ENCODE results near the gene PLCL1.
A peak's percentile ranks its signal among the peaks of the same experiment; 100 is the strongest.

Gene PLCL1

GRCh38 chr2:197888321-197888720, 83.9 kb downstream of the PLCL1 start:
- no peak for DNase-seq (ENCODE audit: low read depth)

GRCh38 chr2:197889041-197889440, 84.6 kb downstream of the PLCL1 start:
- peak; percentile 41 for DNase-seq (ENCODE audit: low read depth)

DNA sequence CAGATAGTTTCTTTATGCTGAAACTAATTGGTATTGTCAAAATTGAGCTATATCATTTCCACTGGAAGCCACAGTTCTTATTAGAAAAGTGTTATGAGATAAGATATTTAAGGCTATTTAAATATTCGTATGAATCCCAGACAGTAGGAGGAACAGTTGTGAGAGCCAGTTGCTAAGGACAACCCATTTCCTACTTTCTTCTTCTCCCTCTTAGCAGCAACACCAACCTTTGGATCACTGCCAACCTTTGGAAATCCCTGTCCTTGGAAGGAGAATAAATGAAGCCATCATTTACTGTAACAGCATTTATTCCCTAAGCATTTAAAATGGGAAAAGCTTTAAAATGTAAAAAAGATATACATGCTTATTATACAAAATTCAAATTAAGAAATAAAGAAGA, 85.8 kb downstream of the PLCL1 start:
- DNase-seq (ENCODE audit: low read depth): no peak

DNA sequence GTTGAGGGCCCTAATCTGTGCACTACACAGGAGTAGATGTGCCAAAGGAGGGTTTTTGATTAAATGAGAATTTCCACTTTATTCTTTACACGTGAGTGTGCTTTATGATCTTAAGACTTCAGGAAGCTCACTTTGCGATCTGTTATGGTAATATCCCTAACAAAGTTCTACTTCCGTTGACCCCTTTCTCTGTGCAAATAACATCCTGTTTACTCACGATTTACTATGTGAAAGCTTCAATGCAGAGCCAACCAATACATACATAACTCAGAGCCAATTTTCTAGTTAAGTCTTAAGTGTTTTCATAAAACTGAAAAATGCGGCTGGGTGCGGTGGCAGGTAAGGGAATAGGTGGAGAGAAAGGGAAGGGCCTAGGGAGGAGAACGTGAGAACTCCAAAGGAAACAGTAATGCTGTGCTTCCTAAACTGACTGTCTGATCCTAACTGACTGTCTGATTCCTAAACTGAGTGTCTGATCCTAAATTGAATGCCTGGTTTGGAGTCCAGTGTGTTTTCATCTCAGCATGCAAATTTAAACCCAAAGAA, 87.6 kb downstream of the PLCL1 start:
- no peak for DNase-seq (ENCODE audit: low read depth)

DNA sequence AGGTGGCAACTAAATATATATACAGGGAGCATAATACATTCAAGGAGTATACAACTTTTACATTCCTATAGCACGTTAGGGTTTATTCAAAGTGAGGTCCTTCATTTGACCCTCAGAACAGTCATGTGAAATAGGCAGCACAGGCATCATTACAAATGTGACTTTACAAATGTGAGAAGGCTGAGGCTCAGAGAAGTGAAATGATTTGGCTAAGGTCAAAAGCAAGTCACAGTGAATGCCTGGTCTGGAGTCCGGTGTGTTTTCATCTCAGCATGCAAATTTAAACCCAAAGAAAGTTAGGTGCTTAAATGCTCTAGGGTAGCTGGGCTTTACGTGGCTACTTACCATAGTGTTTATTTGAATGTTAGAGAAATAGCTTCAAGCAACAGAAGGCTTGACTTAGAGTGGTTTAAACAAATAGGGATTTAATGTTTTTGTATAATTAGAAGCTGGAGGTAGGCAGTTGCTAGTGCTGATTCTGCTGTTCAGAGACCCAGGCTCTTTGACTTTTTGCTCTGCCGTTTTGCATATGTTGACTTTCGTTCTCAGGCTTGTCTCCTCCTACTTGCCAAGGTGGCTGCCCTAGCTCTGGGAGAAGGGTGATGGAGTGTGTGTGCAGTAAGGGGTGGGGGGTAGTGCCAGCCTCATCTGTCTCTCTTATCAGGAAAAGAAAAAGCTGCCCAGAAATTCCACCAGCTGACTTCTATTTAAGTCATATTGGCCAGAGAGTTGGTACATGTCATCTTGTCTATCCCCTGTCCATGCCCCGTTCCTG, 89.2 kb downstream of the PLCL1 start:
- no peak for DNase-seq (ENCODE audit: low read depth)

GRCh38 chr2:197894751-197895274, 90.4 kb downstream of the PLCL1 start:
- no peak for DNase-seq (ENCODE audit: low read depth)

GRCh38 chr2:197897960-197898678, 93.7 kb downstream of the PLCL1 start:
- no peak for DNase-seq (ENCODE audit: low read depth)

DNA sequence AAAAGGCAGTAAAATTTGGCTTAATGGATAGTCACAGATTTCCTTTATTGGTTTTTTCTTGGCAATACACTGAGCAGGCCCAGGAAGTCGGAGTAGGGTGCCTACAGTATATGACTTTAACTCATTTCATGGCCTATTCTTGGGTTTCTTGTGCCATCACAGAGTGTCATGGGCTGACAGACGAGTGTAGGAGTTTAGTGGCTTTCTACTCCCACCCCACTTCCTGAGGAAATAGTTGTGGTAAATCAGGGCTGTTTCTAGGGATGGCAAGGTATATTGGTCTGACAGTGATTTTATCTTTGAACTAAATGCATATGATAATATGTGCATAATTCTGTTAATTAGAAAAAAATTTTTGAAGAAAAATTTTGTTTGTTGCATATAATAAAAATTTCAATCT, 100.1 kb downstream of the PLCL1 start:
- DNase-seq (ENCODE audit: low read depth): no peak

GRCh38 chr2:197908156-197908555, 103.8 kb downstream of the PLCL1 start:
- no peak for DNase-seq (ENCODE audit: low read depth)

- DNase-seq (ENCODE audit: low read depth): peak; percentile 85
These were observed 104.8 kb downstream of the PLCL1 start for GRCh38 chr2:197908990-197909776.

GRCh38 chr2:197911667-197912066, 107.3 kb downstream of the PLCL1 start:
- no peak for DNase-seq (ENCODE audit: low read depth)

DNA sequence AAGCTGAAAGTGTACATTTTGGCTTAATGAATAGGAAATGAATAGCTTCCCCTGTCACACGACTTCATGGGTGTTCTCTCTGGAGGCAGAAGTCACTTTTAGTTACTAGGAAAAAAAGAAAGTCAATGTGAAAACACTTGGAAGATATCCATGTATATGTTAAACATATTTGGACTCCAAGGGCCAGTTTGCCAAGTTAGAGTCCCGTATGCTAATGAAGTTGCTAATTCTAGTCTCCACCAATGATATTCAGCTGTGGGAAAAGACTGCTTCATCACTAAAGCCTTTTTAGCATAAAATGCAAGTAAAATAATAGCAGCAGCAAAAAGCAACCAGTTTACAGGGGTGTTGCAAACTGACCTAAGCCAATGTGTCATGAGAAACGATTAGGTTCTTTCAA, 108.7 kb downstream of the PLCL1 start:
- no peak for DNase-seq (ENCODE audit: low read depth)

GRCh38 chr2:197914778-197915177, 110.4 kb downstream of the PLCL1 start:
- no peak for DNase-seq (ENCODE audit: low read depth)

- peak; percentile 59 for DNase-seq (ENCODE audit: low read depth)
These were observed 111.3 kb downstream of the PLCL1 start for GRCh38 chr2:197915548-197916265.

DNA sequence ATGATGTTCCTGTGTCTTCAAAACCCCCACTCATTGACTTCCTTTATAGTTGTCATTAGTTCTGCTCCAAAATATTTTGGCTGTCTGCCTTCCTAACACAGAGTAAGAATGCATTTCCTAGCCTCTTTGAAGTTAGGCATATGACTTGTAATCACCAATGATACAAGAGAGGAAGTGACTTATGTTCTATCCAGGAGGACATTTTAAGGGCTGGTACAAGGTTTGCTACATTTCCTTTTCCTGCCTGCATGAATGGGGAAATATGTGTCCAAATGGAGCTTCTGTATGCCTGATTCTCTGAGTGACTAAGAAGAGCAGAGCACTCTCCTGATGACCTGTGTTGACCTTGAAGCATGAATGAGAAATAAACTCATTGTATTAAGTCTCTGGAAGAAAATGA, 115.1 kb downstream of the PLCL1 start:
- DNase-seq (ENCODE audit: low read depth): no peak

DNA sequence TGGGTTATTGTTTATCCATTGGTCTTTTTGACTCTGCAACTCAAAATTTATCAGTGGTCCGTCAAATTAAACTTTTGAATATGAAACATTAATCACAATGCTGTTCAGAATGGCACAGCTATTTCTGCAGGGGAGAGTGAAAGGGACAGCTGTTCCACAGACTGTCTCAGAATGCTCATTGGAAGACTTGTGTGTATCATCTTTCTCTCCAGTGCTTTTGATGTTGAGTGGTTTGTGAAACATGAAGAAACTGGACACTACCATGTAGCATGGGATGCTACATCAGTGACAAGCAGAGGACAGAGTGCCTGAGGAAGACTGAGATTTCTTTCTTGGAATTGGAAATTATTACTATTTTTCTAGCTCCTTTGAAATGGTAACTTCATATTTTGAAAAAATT, 115.7 kb downstream of the PLCL1 start:
- no peak for DNase-seq (ENCODE audit: low read depth)

DNA sequence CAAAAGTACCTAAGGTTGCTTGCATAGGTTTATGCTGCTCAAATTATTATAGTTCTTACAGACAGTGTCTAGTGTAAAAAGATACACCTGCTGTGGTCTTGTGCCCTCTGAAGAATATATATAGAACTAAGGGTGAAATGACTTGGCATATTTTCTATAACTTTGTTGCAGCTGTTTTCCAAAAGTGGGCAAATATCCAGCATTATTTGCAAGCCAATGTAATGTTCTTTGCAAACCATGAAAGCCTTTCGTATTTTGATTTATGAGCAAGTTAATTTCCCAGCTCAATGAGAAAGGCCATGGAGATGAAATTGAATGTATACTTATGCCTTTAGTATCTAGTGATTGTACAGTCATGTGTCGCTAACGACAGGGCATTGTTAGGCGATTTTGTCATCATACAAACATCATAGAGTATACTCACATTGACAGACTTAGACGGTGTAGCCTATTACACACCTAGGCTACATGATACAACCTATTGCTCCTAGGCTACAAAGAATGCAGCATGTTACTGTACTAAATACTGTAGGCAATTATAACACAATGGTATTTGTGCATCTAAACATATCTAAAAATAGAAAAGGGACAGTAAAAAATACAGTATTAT, 116.3 kb downstream of the PLCL1 start:
- DNase-seq (ENCODE audit: low read depth): no peak

DNA sequence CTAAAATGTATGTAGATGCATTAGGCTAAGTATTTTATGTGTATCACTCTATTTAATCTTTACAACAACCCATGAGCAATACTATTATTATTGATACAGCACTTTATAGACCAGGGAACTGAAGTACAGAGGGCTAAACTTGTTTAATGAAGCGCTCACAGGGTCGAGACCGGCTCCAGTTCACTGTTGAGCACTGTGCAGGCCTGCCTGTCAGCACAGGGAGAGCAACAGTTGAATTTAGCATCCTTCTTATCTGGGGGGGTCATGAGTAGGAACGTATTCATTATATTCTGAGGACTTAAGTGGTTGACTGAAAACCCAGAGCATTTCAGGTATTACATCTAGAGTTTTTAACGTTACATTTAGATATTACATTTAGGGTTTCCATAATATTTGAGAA, 120.1 kb downstream of the PLCL1 start:
- no peak for DNase-seq (ENCODE audit: low read depth)

DNA sequence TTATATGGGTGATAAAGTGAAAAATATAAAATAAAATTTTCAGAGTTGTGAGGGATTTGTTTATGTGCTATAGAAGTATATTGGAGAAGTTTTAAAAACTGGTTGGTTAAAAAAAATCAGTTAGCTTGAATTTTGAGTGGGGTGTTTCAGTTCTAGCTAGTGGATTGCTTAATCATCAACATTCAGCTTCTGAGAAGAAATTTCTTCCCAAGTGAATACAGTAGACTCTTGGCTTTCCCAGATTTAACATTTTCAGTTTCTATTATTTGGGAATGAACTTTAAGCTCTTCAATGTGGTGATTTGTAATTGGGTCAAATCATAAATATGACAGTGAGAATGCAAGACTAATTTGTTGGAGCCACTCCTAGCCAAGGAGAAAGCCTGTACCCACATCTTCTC, 120.8 kb downstream of the PLCL1 start:
- DNase-seq (ENCODE audit: low read depth): no peak

GRCh38 chr2:197925976-197926375, 121.6 kb downstream of the PLCL1 start:
- DNase-seq (ENCODE audit: low read depth): no peak

DNA sequence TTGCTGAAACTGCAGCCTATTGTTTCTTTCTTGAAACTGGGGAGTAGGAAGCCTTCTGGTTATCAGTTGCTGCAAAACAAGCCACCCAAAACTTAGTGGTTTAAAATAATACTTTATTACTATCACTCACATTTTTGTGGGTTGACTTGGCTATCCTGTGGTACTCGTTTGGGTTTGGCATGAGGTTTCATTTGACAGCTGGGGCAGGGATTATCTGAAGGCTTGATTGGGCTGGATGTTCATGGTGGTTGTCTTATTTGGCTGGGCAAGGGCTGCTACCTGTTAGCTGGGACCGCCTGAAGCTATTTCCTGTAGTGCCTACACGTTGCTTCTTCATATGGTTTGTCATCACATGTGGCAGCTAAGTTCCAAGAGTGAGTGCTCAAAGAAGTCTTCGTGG, 122.3 kb downstream of the PLCL1 start:
- no peak for DNase-seq (ENCODE audit: low read depth)

Data from HS-5 (cell line).